Endodermal cell (in vitro differentiated cells): Measurements from ENCODE around the gene EGLN1. TPM values are rescaled to one million over a fixed set of nuclear protein-coding genes. Genes with fewer than 3 reads are reported as not detected.

ENCODE experiments used
- DNase-seq: peaks from one replicate; pipeline ENCODE4 v3.0.0-alpha.2; 2017
- H3K27ac ChIP-seq: 2 replicates; pipeline ENCODE4 v1.5.1; 2013; ENCODE audit warnings: mild to moderate bottlenecking, low read depth, low read length, moderate library complexity
- H3K27me3 ChIP-seq: 2 replicates; pipeline ENCODE4 v1.6.1; 2013; ENCODE audit warnings: mild to moderate bottlenecking, low read length, moderate library complexity; ENCODE audit not compliant: insufficient read depth, control insufficient read depth, poor library complexity, severe bottlenecking
- H3K36me3 ChIP-seq: 2 replicates; pipeline ENCODE4 v1.7.0; 2013; ENCODE audit warnings: mild to moderate bottlenecking, low read length, moderate library complexity; ENCODE audit not compliant: control insufficient read depth, insufficient read depth
- H3K4me1 ChIP-seq: one replicate; pipeline ENCODE4 v1.7.0; 2013; ENCODE audit warnings: low read length; ENCODE audit not compliant: control insufficient read depth, insufficient read depth
- H3K4me3 ChIP-seq: 2 replicates; pipeline ENCODE4 v1.5.1; 2013; ENCODE audit warnings: mild to moderate bottlenecking, low read length, moderate library complexity
- H3K9ac ChIP-seq: 2 replicates; pipeline ENCODE4 v1.6.1; 2013; ENCODE audit warnings: mild to moderate bottlenecking, low read length, moderate library complexity; ENCODE audit not compliant: poor library complexity, severe bottlenecking; ENCODE audit errors: extremely low read depth
- H3K9me3 ChIP-seq: 2 replicates; pipeline ENCODE4 v1.6.1; 2013; ENCODE audit warnings: mild to moderate bottlenecking, low read length, moderate library complexity; ENCODE audit not compliant: control insufficient read depth
- H3K27ac Mint-ChIP-seq: 2 replicates; pipeline ENCODE4 v1.8.0; 2020; ENCODE audit warnings: mixed read lengths
- H3K27me3 Mint-ChIP-seq: 2 replicates; pipeline ENCODE4 v1.8.0; 2021; ENCODE audit warnings: mild to moderate bottlenecking, mixed read lengths; ENCODE audit not compliant: insufficient read depth
- H3K36me3 Mint-ChIP-seq: 2 replicates; pipeline ENCODE4 v1.8.0; 2020; ENCODE audit warnings: low read depth, mixed read lengths
- H3K4me1 Mint-ChIP-seq: 2 replicates; pipeline ENCODE4 v1.8.0; 2020; ENCODE audit warnings: mixed read lengths
- H3K4me3 Mint-ChIP-seq: 2 replicates; pipeline ENCODE4 v1.8.0; 2020; ENCODE audit warnings: mild to moderate bottlenecking, moderate library complexity, mixed read lengths
- H3K9me3 Mint-ChIP-seq: 2 replicates; pipeline ENCODE4 v1.8.0; 2020; ENCODE audit warnings: mild to moderate bottlenecking, mixed read lengths
- WGBS, 2 experiments: methylation state at CpG; one replicate each; pipeline versions ENCODE4 v1.1.5 to v1.1.7; 2013; ENCODE audit warnings: missing lambda C conversion rate in 2 of 2, mixed read lengths in 1 of 2; ENCODE audit not compliant: insufficient coverage in 1 of 2, insufficient read length in 1 of 2; 5-methylcytosine and 5-hydroxymethylcytosine counted together
- total RNA-seq, 2 donors: library from RNA; stranded (reverse); fragmentation: NEBNext Ultra II Directional in 1 of 2; extraction: Animal tissue kit (Norgen Biotek cat#: 25700) in 1 of 2; gene quantifications; 2 replicates in 1 of 2; 3 replicates in 1 of 2; pipeline ENCODE4 v1.2.1, GENCODE V29; 2021
- TF ChIP-seq, protein P1 (sequence below): fragments of 200-600 bp; sonication (generic); conservative IDR thresholded peaks from 2 replicates; pipeline ENCODE4 v1.5.0; 2021; ENCODE audit warnings: antibody characterized with exemption, mild to moderate bottlenecking

The EGLN1 gene
- total RNA-seq, 2 donors from 2014 or later: 12.2 to 17.4 TPM

DNA sequence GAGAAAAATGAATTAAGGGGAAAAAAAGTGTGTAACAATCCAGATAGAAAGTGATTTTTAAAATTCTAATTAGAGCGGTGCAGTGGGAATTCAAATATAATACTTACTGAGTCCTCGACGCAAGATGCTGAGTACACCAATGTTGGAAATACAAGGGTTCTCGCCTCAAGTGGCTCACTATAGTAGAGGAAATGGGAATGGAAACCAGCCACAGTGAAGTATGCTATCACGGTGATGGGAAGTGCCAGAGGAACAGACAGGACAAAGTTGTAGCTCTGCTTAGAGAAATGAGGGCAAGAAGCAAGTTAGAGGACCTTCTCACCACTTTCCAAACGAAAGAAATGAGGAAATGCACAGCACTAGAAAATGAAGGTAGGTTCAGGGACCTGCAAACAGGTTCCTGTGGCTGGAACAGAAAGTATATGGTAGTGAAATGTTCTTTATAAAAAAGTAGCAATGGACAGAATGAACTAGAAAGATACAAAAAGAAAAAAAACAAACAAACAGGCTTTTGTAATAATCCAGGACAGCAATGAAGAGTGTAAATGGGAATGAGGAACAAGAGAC lies 13.5 kb downstream of the EGLN1 start:
- no peak overlapping the region for H3K4me3 ChIP-seq
- H3K9me3 Mint-ChIP-seq: no peaks in the 10 kb centered on the region
- H3K27me3 ChIP-seq: no peaks in the 10 kb centered on the region
- no peaks in the 10 kb centered on the region for H3K9me3 ChIP-seq
- H3K27ac Mint-ChIP-seq: no peak overlapping the region
- H3K4me1 Mint-ChIP-seq: no peaks in the 10 kb centered on the region
- H3K9ac ChIP-seq: no peak overlapping the region
- no peak overlapping the region for H3K4me3 Mint-ChIP-seq
- 88 to 96% methylated on average over 5 to 6 of the region's 6 CpGs for WGBS, 2 experiments
- no peak for DNase-seq
- peaks cover 2% of the 10 kb centered on the region for H3K36me3 Mint-ChIP-seq
- no peak overlapping the region for H3K27ac ChIP-seq
- TF ChIP-seq, protein P1, sequence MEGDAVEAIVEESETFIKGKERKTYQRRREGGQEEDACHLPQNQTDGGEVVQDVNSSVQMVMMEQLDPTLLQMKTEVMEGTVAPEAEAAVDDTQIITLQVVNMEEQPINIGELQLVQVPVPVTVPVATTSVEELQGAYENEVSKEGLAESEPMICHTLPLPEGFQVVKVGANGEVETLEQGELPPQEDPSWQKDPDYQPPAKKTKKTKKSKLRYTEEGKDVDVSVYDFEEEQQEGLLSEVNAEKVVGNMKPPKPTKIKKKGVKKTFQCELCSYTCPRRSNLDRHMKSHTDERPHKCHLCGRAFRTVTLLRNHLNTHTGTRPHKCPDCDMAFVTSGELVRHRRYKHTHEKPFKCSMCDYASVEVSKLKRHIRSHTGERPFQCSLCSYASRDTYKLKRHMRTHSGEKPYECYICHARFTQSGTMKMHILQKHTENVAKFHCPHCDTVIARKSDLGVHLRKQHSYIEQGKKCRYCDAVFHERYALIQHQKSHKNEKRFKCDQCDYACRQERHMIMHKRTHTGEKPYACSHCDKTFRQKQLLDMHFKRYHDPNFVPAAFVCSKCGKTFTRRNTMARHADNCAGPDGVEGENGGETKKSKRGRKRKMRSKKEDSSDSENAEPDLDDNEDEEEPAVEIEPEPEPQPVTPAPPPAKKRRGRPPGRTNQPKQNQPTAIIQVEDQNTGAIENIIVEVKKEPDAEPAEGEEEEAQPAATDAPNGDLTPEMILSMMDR: no peak
- H3K4me1 ChIP-seq: peaks cover 2% of the 10 kb centered on the region
- no peaks in the 10 kb centered on the region for H3K36me3 ChIP-seq
- H3K27me3 Mint-ChIP-seq: no peaks in the 10 kb centered on the region

DNA sequence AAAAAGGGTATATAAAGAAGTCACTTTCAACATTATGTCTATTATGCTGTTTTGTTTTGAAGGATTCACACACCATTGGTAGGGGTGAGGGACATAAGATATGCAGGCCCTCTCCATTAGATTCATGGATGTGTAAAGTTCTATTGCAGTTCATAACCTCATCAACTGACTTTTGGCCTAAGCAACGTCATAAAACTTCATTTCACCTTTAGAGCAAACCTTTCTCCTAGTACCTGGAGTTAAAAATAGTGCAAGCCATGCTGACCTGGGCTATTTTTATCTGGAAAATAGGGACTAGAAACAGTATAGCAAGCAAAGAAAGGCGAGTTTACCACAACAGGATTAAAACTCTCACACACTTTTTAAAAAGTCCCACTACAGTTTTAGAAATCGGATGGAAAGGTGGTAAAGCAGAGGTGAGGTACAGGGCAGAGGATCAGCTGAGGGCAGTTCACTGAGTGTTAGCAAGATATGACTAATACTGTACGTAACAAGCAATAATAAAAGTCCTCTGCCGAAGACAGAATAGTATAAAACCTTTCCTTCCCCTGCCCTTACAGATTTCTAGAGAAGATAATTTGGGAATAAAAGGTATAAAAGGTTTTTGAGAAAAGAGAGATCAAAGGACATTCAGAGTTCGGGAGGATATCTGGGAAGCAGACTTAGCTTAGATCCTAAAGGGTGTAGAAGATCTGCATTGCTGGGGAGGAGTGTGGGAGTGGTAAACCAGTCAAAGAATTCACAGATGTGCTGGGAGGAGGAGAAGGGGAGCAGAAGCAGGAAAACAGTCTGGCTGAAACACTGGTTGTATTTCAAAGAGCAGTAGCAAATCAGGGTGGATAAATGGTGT lies 14.3 kb downstream of the EGLN1 start:
- DNase-seq: no peak
- H3K9me3 ChIP-seq: no peaks in the 10 kb centered on the region
- no peak overlapping the region for H3K27ac Mint-ChIP-seq
- H3K4me1 Mint-ChIP-seq: no peaks in the 10 kb centered on the region
- TF ChIP-seq, protein P1: no peak
- no peaks in the 10 kb centered on the region for H3K27me3 ChIP-seq
- no peak overlapping the region for H3K9ac ChIP-seq
- peaks cover 2% of the 10 kb centered on the region for H3K36me3 Mint-ChIP-seq
- peaks cover 2% of the 10 kb centered on the region for H3K4me1 ChIP-seq
- H3K4me3 ChIP-seq: no peak overlapping the region
- no peaks in the 10 kb centered on the region for H3K9me3 Mint-ChIP-seq
- WGBS, 2 experiments: 25 to 78% methylated on average over 1 to 6 of the region's 6 CpGs
- H3K27me3 Mint-ChIP-seq: no peaks in the 10 kb centered on the region
- no peak overlapping the region for H3K4me3 Mint-ChIP-seq
- H3K27ac ChIP-seq: no peak overlapping the region
- H3K36me3 ChIP-seq: no peaks in the 10 kb centered on the region

DNA sequence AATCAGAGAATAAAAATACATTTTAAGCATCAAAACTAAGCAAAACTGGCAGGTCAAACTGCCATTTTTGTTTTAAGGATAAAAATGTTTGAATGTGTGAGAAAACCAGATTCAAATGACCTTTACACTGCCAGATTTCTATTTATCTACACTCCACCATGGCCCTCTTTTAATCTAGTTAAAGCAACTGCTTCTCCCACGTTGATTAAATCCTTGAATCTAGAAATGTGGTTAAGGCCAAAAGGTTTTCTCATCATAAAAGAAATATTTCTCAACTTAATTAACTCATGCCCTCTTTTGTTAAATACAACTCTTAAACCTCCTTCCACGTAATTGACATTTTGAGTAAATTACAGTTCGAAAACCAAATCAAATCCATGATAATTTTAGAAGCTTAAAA lies 15.0 kb downstream of the EGLN1 start:
- Mint-ChIP-seq H3K9me3 (no peaks in the 10 kb centered on the region), H3K4me3 (no peak overlapping the region), H3K27ac (no peak overlapping the region), H3K27me3 (no peaks in the 10 kb centered on the region), H3K36me3 (peaks cover 2% of the 10 kb centered on the region), H3K4me1 (no peaks in the 10 kb centered on the region)
- TF ChIP-seq, protein P1: no peak
- WGBS, 2 experiments: 77 to 81% methylated on average over 3 of the region's 3 CpGs
- peaks cover 2% of the 10 kb centered on the region for H3K4me1 ChIP-seq
- H3K9ac ChIP-seq: no peak overlapping the region
- H3K36me3 ChIP-seq: no peaks in the 10 kb centered on the region
- H3K27me3 ChIP-seq: no peaks in the 10 kb centered on the region
- H3K9me3 ChIP-seq: no peaks in the 10 kb centered on the region
- DNase-seq: no peak
- no peak overlapping the region for H3K4me3 ChIP-seq
- no peak overlapping the region for H3K27ac ChIP-seq
